Kidney capillary endothelial cell (primary cell): Measurements from ENCODE around the gene ZCCHC7.
"Not testable (repeated sequence)": the region's sequence is repeated elsewhere in the genome, so short reads cannot be mapped to it uniquely, and the experiment has no call there.

Experiments used
- DNase-seq: peaks from one replicate; pipeline ENCODE4 v3.0.0-alpha.2; 2018; ENCODE audit warnings: low spot score

The ZCCHC7 gene

GRCh38 chr9:37119907-37120842 is at the start of gene ZCCHC7:
TSS of gene ZCCHC7 (plus strand) at chr9:37120574.
- peak; percentile 92 for DNase-seq

- not testable (repeated sequence) for DNase-seq
These were observed 45.6 kb upstream of the ZCCHC7 start for GRCh38 chr9:37074790-37075189.

GRCh38 chr9:37079370-37080164 is 40.8 kb upstream of the ZCCHC7 start:
- DNase-seq, result peak; percentile 94

- not testable (repeated sequence) for DNase-seq
These were observed 40.2 kb upstream of the ZCCHC7 start for GRCh38 chr9:37080165-37080628.

- DNase-seq, result not testable (repeated sequence)
These were observed 38.9 kb upstream of the ZCCHC7 start for GRCh38 chr9:37081507-37081906.

- no peak for DNase-seq
These were observed 38.1 kb upstream of the ZCCHC7 start for GRCh38 chr9:37082214-37082765.

- no peak for DNase-seq
These were observed 36.7 kb upstream of the ZCCHC7 start for GRCh38 chr9:37083654-37084053.

- no peak for DNase-seq
These were observed 35.1 kb upstream of the ZCCHC7 start for GRCh38 chr9:37085233-37085632.

GRCh38 chr9:37092714-37093295 is 27.6 kb upstream of the ZCCHC7 start:
- DNase-seq, result not testable (repeated sequence)

GRCh38 chr9:37094751-37095150 is 25.6 kb upstream of the ZCCHC7 start:
- no peak for DNase-seq

- DNase-seq, result no peak
These were observed 23.7 kb upstream of the ZCCHC7 start for GRCh38 chr9:37096628-37097027.

GRCh38 chr9:37097294-37097693 is 23.1 kb upstream of the ZCCHC7 start:
- DNase-seq, result no peak

GRCh38 chr9:37100327-37100726 is 20.0 kb upstream of the ZCCHC7 start:
- no peak for DNase-seq

- DNase-seq, result no peak
These were observed 19.6 kb upstream of the ZCCHC7 start for GRCh38 chr9:37100741-37101140.

GRCh38 chr9:37102486-37102885 is 17.9 kb upstream of the ZCCHC7 start:
- DNase-seq, result no peak

GRCh38 chr9:37104183-37104889 is 16.0 kb upstream of the ZCCHC7 start:
- DNase-seq, result no peak

GRCh38 chr9:37105234-37105633 is 15.1 kb upstream of the ZCCHC7 start:
- no peak for DNase-seq

GRCh38 chr9:37107701-37108100 is 12.7 kb upstream of the ZCCHC7 start:
- DNase-seq, result no peak

- not testable (repeated sequence) for DNase-seq
These were observed 5.9 kb upstream of the ZCCHC7 start for GRCh38 chr9:37114442-37114841.

- no peak for DNase-seq
These were observed 2.4 kb upstream of the ZCCHC7 start for GRCh38 chr9:37117956-37118355.

GRCh38 chr9:37119360-37119759 is 1.0 kb upstream of the ZCCHC7 start:
- DNase-seq, result no peak
